Retinal pigment epithelial cell (primary cell): ENCODE data around the gene TMCC1.

Experiments
- DNase-seq: peaks from one replicate; pipeline ENCODE4 v3.0.0-alpha.2; 2010; ENCODE audit warnings: low read depth
- H3K4me3 ChIP-seq: 2 replicates; pipeline ENCODE4 v1.5.1; 2011; ENCODE audit warnings: mild to moderate bottlenecking, low read length, control low read depth, moderate library complexity
- TF ChIP-seq, protein P1 (sequence below): conservative IDR thresholded peaks from 2 replicates; pipeline ENCODE4 v1.5.1; 2011; ENCODE audit warnings: low read depth, low read length, control low read depth, inconsistent platforms

Gene TMCC1

DNA sequence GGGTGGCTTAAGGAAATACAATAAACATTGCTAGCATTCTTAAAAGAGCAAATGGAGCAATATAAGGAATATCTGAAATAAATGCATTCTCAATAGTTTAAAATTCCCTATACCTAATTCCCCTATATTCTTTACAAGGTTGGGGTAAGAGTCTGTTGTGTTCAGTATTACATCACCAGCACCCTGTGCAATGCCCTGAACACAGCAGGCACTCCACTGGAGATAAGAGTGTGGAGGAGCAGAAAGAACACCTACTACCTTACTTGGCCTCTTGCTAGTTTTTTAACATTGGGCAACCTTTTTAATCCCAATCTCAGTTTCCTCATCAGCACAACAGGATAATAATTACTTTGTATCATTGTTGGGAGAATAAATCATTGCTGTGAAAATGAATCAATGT, 146.9 kb downstream of the TMCC1 start:
- no peak for DNase-seq
- TF ChIP-seq, protein P1, sequence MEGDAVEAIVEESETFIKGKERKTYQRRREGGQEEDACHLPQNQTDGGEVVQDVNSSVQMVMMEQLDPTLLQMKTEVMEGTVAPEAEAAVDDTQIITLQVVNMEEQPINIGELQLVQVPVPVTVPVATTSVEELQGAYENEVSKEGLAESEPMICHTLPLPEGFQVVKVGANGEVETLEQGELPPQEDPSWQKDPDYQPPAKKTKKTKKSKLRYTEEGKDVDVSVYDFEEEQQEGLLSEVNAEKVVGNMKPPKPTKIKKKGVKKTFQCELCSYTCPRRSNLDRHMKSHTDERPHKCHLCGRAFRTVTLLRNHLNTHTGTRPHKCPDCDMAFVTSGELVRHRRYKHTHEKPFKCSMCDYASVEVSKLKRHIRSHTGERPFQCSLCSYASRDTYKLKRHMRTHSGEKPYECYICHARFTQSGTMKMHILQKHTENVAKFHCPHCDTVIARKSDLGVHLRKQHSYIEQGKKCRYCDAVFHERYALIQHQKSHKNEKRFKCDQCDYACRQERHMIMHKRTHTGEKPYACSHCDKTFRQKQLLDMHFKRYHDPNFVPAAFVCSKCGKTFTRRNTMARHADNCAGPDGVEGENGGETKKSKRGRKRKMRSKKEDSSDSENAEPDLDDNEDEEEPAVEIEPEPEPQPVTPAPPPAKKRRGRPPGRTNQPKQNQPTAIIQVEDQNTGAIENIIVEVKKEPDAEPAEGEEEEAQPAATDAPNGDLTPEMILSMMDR, result no peak
- H3K4me3 ChIP-seq, result no peak overlapping the region

DNA sequence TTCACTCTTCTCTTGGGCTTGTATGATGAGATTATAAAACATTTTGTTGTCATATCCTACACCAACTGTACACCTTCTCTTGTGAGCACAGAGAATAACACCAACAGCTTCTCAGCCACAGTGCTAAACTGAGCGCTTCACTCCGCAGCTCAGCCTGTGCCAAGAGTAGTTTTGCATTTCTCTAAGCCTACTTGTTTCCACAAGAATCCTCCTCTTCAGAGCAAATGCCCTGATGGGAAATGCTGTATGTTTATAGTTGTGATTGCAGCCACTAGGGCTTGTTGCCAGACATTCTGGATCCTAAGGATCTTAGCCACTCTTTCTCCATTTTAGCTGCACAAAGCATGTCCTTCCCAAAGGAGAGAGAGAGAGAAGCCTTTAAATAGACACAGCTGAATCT, 148.3 kb downstream of the TMCC1 start:
- H3K4me3 ChIP-seq, result no peak overlapping the region
- peak; percentile 23 for DNase-seq
- TF ChIP-seq, protein P1, result no peak

DNA sequence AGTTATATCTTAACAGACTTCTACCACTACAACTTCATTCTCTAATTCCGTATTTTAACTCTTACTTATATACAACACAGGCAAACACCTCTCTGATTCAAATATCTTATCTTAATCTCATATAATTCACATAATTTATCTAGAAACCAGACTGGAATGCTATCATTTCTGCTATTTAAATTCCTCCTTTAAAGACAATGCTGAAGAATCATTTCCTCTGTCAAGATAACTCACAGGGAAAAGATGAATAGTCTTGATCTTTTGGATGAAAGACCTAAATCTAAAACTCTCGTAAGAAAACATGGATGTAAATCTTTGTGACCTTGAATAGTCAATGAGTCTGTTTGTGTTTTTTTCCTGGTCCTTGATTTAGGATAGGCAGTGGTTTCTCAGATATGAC, 151.7 kb downstream of the TMCC1 start:
- DNase-seq, result no peak
- TF ChIP-seq, protein P1, result no peak
- H3K4me3 ChIP-seq, result no peak overlapping the region

DNA sequence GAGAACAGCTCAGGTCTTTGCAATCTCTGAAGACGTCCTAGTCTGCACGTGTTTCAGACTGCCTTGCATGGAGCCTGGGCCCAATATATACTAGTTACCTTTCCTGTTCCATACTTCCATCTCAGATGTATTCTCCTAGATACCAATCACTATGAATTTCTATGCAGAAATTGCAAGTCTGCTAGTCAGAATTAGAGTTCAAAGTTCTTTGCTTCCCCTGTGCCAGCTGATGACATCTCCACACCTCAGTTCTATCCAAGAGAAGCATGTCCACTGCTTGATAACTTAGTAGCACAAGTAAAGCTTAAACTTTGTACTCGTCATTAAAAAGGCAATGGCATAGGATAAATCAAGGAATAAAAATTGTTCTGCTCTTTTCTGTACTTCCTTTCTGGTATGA, 153.4 kb downstream of the TMCC1 start:
- no peak for DNase-seq
- no peak overlapping the region for H3K4me3 ChIP-seq
- TF ChIP-seq, protein P1, result no peak

DNA sequence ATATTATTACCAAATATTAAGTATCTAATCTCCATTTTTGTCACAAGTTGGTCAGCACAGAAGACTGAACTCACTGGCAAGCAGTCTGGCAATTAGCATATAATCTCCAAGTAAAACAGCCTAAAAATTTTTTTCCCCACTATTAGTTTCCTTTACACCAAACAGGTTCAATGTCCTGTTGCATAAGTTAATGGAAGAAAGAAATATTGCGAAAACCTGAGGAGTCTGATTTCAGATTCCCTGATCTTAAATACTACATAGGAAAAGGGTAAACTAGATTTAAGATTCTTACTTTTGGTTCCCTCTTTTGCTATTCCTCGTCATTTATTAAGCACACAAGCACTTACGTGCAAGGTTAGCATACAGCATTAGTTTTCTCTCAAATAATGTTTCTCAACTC, 153.9 kb downstream of the TMCC1 start:
- no peak for DNase-seq
- no peak overlapping the region for H3K4me3 ChIP-seq
- TF ChIP-seq, protein P1, result no peak

DNA sequence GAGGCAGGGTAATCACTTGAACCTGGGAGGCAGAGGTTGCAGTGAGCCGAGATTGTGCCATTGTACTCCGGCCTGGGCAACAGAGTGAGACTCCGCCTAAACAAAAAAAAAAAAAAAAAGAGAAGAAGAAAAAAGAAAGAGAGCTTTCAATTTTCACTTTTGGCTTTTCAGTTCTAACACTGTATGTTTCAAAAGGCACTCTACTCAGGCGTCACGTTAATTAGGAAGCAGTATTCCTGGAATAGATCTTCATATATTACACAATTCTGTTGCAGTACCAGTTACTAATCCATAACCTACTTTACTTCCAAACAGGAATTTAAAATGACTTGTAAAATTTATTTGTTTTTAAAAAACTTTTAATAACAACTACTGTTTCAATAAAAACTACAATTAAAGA, 155.3 kb downstream of the TMCC1 start:
- TF ChIP-seq, protein P1, result no peak
- H3K4me3 ChIP-seq, result no peak overlapping the region
- no peak for DNase-seq

DNA sequence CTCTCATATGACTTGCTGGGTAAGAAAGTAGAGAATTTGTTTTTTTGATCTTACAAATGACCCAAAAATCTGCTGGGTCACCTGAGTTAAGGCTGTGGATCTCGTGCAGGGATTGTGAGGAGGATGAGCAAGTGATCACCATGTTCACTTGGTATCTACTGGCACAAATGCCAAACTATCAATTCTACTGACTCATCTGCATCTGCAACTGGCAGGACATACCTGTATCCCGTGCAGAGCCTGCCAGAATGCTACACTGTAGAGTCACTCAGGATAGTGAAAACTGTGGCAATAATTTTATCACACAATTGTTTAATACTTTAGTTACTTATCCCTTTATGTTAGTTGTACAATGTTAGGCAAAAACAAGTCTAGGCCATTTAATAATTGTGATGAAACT, 157.4 kb downstream of the TMCC1 start:
- DNase-seq, result no peak
- TF ChIP-seq, protein P1, result no peak
- no peak overlapping the region for H3K4me3 ChIP-seq
